Ascending aorta (tissue), 2 donors: Measurements from ENCODE around the gene SMIM7. TPM values are rescaled to one million over a fixed set of nuclear protein-coding genes. Genes with fewer than 3 reads are reported as not detected.
"Not testable (repeated sequence)": the region's sequence is repeated elsewhere in the genome, so short reads cannot be mapped to it uniquely, and the experiment has no call there.

Experiments used
- DNase-seq, 2 donors: peaks; one replicate each; pipeline ENCODE4 v3.0.0-alpha.2; 2019; ENCODE audit warnings: low spot score in 2 of 2
- H3K27ac ChIP-seq, 2 donors: fragments of 200-600 bp; sonication (generic); one replicate each; pipeline ENCODE4 v1.5.1; 2016 to 2017; ENCODE audit warnings: mild to moderate bottlenecking in 1 of 2
- H3K27me3 ChIP-seq: fragments of 200-600 bp; sonication (generic); one replicate; pipeline ENCODE4 v1.5.1; 2017
- H3K36me3 ChIP-seq, 2 donors: fragments of 200-600 bp; sonication (generic); one replicate each; pipeline ENCODE4 v1.5.1; 2016
- H3K4me1 ChIP-seq, 2 donors: fragments of 200-600 bp; sonication (generic); one replicate each; pipeline ENCODE4 v1.5.1; 2016 to 2017; ENCODE audit warnings: mild to moderate bottlenecking in 1 of 2
- H3K4me3 ChIP-seq, 2 donors: fragments of 200-600 bp; sonication (generic); one replicate each; pipeline ENCODE4 v1.5.1; 2016 to 2017; ENCODE audit warnings: mild to moderate bottlenecking in 1 of 2
- H3K9me3 ChIP-seq, 2 donors: fragments of 200-600 bp; sonication (generic); one replicate each; pipeline ENCODE4 v1.5.1; 2016
- intact Hi-C: fragments of 100-400 bp; cut with DNase I; formaldehyde crosslinking; loops from one replicate; pipeline ENCODE4 v1.15.1; 2023
- total RNA-seq: library from RNA; depleted of rRNA; stranded (reverse); fragments of >200 nt; gene quantifications from one replicate; pipeline ENCODE4 v1.1.0, GENCODE V29; 2016
- TF ChIP-seq, protein P1 (sequence below), 3 experiments: fragments of 200-600 bp in 2 of 3; fragments of 450-650 bp in 1 of 3; sonication (generic) in 2 of 3; IDR thresholded peaks; one replicate each; pipeline ENCODE4 v1.5.1; 2016 to 2019; ENCODE audit warnings: antibody characterized with exemption in 3 of 3, mild to moderate bottlenecking in 1 of 3, moderate library complexity in 1 of 3

The SMIM7 gene
- total RNA-seq, 1 donor from 2014 or later: 16.7 TPM

DNA sequence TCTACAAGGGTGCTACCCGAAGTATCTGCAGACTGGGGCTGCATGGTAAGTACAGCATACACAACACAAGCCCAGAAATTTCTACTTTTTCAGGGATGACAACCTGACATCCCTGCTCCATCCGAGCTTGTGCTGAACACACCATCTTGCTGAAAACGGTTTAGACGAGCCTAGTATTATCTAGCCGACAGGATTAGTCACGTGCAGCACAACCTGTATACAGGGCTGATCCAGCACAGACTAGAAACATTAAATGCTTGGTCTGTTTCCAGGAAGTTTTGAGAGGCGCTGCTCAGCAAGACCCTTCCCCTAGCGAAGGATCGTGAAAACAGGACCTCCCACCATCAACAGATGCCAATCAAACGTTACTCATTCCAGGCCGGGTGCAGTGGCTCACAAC lies 4.2 kb downstream of the SMIM7 start:
- Histone ChIP-seq H3K27ac (no peak overlapping the region), H3K4me1 (peaks cover 6 to 13% of the 10 kb centered on the region in 2 donors), H3K9me3 (no peaks in the 10 kb centered on the region), H3K27me3 (no peaks in the 10 kb centered on the region), H3K36me3 (peaks cover 59 to 62% of the 10 kb centered on the region in 2 donors), H3K4me3 (no peak overlapping the region)
- no peak for DNase-seq
- intact Hi-C loops: no loop called here
- TF ChIP-seq, protein P1, sequence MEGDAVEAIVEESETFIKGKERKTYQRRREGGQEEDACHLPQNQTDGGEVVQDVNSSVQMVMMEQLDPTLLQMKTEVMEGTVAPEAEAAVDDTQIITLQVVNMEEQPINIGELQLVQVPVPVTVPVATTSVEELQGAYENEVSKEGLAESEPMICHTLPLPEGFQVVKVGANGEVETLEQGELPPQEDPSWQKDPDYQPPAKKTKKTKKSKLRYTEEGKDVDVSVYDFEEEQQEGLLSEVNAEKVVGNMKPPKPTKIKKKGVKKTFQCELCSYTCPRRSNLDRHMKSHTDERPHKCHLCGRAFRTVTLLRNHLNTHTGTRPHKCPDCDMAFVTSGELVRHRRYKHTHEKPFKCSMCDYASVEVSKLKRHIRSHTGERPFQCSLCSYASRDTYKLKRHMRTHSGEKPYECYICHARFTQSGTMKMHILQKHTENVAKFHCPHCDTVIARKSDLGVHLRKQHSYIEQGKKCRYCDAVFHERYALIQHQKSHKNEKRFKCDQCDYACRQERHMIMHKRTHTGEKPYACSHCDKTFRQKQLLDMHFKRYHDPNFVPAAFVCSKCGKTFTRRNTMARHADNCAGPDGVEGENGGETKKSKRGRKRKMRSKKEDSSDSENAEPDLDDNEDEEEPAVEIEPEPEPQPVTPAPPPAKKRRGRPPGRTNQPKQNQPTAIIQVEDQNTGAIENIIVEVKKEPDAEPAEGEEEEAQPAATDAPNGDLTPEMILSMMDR (IDR thresholded peaks at IDR 0.05): no peak

DNA sequence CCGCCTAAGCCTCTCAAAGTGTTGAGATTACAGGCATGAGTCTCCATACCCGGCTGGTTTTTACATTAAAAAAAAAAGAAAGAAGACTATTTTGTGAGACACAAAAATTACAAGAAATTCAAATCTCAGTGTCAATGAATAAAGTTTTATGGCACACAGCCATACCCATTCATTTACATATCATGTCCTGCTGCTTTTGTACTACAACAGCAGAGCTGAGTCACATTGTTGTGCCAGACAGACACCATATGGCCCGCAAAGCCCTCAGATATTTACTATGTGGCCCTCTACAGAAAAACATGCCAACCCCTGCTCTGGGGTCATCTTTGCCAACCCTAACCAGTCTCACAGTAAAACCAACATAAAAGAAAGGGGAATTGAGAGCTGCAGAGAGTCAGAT lies 5.3 kb downstream of the SMIM7 start:
- no peak overlapping the region for H3K4me3 ChIP-seq
- TF ChIP-seq, protein P1 (IDR thresholded peaks at IDR 0.05): no peak
- H3K4me1 ChIP-seq: peaks cover 6 to 13% of the 10 kb centered on the region in 2 donors
- intact Hi-C loops: no loop called here
- DNase-seq: no peak
- H3K27me3 ChIP-seq: no peaks in the 10 kb centered on the region
- no peaks in the 10 kb centered on the region for H3K9me3 ChIP-seq
- H3K27ac ChIP-seq: no peak overlapping the region
- peaks cover 62 to 65% of the 10 kb centered on the region in 2 donors for H3K36me3 ChIP-seq

DNA sequence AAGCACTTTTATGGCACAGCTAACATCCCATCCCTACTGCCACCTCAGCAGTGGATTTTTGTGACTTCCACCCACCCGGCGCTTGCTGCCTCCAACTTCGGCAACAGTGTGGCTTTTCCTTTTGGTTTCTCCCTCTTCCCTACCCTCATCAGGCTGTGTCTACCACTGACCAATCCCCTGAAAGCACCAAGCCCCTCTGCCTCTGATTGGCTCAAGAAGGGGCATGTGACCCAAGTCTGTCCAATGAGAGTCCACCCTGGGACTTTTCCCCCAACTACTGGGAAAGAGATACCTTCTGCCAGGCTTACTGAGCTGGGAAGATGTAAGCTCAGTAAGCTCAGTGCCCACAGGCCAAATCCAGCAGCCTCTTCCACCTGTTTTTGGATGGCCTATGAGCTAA lies 5.8 kb downstream of the SMIM7 start:
- Histone ChIP-seq H3K9me3 (no peaks in the 10 kb centered on the region), H3K27ac (no peak overlapping the region), H3K27me3 (no peaks in the 10 kb centered on the region), H3K4me3 (no peak overlapping the region), H3K4me1 (peaks cover 3 to 9% of the 10 kb centered on the region in 2 donors), H3K36me3 (peaks cover 62 to 68% of the 10 kb centered on the region in 2 donors)
- TF ChIP-seq, protein P1 (IDR thresholded peaks at IDR 0.05): no peak
- intact Hi-C loops: no loop called here
- DNase-seq: no peak

DNA sequence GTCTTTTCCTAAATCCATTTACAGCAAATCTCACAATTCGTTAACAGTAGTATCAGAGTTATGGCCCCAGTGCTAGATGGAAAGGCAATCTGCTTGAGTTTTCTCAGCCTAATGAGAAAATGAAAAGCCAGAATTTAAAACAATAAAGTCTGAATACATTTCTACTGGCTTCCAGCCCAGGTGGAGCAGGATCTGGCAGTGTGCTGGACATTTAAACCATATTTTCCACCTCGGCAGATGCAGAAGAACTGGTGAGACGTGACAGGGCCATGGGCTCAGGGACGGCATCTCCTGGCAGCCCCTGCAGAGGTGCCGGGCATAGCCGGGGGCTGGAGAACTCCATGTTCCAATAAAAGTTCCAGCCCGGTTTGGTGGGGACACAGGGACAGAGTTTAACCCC lies 7.1 kb downstream of the SMIM7 start:
- intact Hi-C loops: no loop called here
- TF ChIP-seq, protein P1 (IDR thresholded peaks at IDR 0.05): no peak
- no peaks in the 10 kb centered on the region for H3K9me3 ChIP-seq

DNA sequence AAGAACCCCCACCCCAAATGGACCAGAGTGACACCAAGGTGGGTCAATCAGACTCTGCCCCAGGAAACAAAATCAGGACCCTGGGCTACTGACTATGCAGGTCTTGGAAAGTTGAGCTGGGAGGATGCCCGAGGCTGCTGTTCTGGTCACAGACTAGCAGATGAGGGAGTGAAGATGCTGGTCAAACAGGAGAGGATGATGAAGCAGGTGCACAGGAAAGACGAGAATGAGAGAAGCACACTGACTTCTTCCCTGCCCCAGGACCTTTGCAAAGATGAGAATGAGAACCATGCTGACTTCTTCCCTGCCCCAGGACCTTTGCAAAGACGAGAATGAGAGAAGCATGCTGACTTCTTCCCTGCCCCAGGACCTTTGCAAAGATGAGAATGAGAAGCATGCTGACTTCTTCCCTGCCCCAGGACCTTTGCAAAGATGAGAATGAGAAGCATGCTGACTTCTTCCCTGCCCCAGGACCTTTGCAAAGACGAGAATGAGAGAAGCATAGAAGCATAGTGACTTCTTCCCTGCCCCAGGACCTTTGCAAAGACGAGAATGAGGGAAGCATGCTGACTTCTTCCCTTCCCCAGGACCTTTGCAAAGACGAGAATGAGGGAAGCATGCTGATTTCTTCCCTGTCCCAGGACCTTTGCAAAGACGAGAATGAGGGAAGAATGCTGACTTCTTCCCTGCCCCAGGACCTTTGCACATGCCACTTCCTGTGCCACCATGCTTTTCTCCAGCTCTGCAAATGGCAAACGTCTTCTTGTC lies 8.3 kb downstream of the SMIM7 start:
- intact Hi-C loops: not testable (repeated sequence)

More for the DNA sequence above, 7.1 kb downstream of the SMIM7 start:
- Histone ChIP-seq H3K27me3 (no peaks in the 10 kb centered on the region), H3K27ac (no peak overlapping the region), H3K4me3 (no peak overlapping the region), H3K4me1 (no peaks in the 10 kb centered on the region), H3K36me3 (peaks cover 65 to 74% of the 10 kb centered on the region in 2 donors)
- DNase-seq: no peak

DNA sequence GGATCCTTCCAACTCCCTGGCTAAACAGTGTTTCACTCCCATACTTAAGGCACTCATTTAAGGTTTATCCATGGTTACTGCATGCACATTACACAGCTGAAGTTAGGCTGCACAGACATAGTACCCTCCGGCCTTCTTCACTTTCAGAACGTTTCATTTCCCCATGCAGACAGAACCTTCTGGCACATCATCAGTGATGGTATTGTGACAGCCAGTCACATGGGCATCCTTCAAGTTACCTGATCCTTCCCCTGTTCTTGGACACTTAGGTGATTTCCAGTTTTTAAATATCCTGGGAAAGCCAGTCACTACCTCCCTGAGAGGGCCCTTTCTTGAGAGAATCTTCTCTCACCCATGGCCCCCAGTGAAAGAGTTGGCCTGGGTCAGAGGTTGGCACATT lies 9.1 kb downstream of the SMIM7 start:
- no peak overlapping the region for H3K4me3 ChIP-seq
- no peaks in the 10 kb centered on the region for H3K9me3 ChIP-seq
- intact Hi-C loops: no loop called here
- no peak for DNase-seq
- TF ChIP-seq, protein P1 (IDR thresholded peaks at IDR 0.05): no peak
- no peak overlapping the region for H3K27ac ChIP-seq
- peaks cover 58 to 83% of the 10 kb centered on the region in 2 donors for H3K36me3 ChIP-seq
- H3K27me3 ChIP-seq: no peaks in the 10 kb centered on the region
- H3K4me1 ChIP-seq: no peaks in the 10 kb centered on the region

More for the DNA sequence above, 8.3 kb downstream of the SMIM7 start:
- H3K27ac ChIP-seq, DNase-seq, H3K27me3 ChIP-seq, H3K4me3 ChIP-seq, H3K4me1 ChIP-seq, H3K9me3 ChIP-seq: not testable (repeated sequence)
- peaks cover 57 to 81% of the 10 kb centered on the region in 2 donors for H3K36me3 ChIP-seq
